NT2/D1 (cell line): ENCODE data around the gene PALLD.
"Not testable (repeated sequence)": the region's sequence is repeated elsewhere in the genome, so short reads cannot be mapped to it uniquely, and the experiment has no call there.

Experiments
- DNase-seq: peaks from one replicate; pipeline ENCODE4 v3.0.0-alpha.2; 2011; ENCODE audit warnings: low read depth, low spot score
- H3K27me3 ChIP-seq: 2 replicates; pipeline ENCODE4 v1.6.0; 2011; ENCODE audit warnings: mild to moderate bottlenecking; ENCODE audit not compliant: insufficient read length, insufficient read depth
- H3K36me3 ChIP-seq: 2 replicates; pipeline ENCODE4 v1.6.1; 2011; ENCODE audit warnings: mild to moderate bottlenecking, low read length, mixed read lengths; ENCODE audit not compliant: insufficient read depth, insufficient read length
- H3K4me1 ChIP-seq: 2 replicates; pipeline ENCODE4 v1.5.1; 2011; ENCODE audit not compliant: insufficient read depth, insufficient read length
- H3K4me3 ChIP-seq: 2 replicates; pipeline ENCODE4 v1.5.1; 2011; ENCODE audit warnings: low read depth; ENCODE audit not compliant: insufficient read length
- H3K9ac ChIP-seq: 2 replicates; pipeline ENCODE4 v1.6.0; 2011; ENCODE audit warnings: low read depth; ENCODE audit not compliant: insufficient read length
- H3K9me3 ChIP-seq: 2 replicates; pipeline ENCODE4 v1.5.1; 2011; ENCODE audit warnings: mild to moderate bottlenecking, low read length; ENCODE audit not compliant: insufficient read depth
- SUZ12 ChIP-seq: IDR thresholded peaks from 2 replicates; pipeline ENCODE4 v1.6.1; 2011; ENCODE audit not compliant: insufficient read length, insufficient read depth; ENCODE audit errors: extremely low read depth
- YY1 ChIP-seq: IDR thresholded peaks from 2 replicates; pipeline ENCODE4 v1.6.1; 2011; ENCODE audit not compliant: insufficient read length, insufficient read depth
- ZNF274 ChIP-seq: IDR thresholded peaks from 2 replicates; pipeline ENCODE4 v1.6.1; 2011; ENCODE audit warnings: mild to moderate bottlenecking, low read depth, low read length

PALLD gene

GRCh38 chr4:168724686-168725411 is 228.0 kb downstream of the PALLD start:
- Histone ChIP-seq H3K27me3 (no peaks in the 10 kb centered on the region), H3K9ac (no peak overlapping the region), H3K4me1 (no peaks in the 10 kb centered on the region), H3K4me3 (no peak overlapping the region), H3K36me3 (peaks cover 2% of the 10 kb centered on the region), H3K9me3 (peaks cover 9% of the 10 kb centered on the region; the same call in 1 of the 2 replicates)
- no peak for TF ChIP-seq SUZ12
- no peak for TF ChIP-seq YY1
- TF ChIP-seq ZNF274: no peak
- DNase-seq: no peak

DNA sequence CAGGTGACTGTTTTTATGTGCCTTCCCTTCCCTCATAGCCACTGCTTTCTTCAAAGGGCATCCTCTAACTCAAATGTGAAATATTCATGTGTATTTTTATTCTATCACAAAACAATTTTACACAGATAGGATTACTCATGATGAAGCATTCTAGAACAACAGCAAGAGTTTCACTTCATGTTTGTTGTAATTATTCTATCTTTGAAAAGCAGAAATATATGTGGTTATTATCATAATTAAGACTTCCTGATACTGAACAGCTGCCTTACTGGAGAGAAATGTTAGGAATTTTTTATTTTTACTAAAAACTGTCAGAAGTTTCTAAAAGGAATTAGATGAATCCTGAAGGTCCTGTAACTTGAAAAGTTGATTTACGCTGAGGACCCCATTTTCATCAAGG is 229.1 kb downstream of the PALLD start:
- no peak for DNase-seq
- Histone ChIP-seq H3K36me3 (no peaks in the 10 kb centered on the region), H3K9me3 (peaks cover 9% of the 10 kb centered on the region; the same call in 1 of the 2 replicates), H3K27me3 (no peaks in the 10 kb centered on the region), H3K9ac (no peak overlapping the region), H3K4me3 (no peak overlapping the region), H3K4me1 (no peaks in the 10 kb centered on the region)
- TF ChIP-seq SUZ12 (no peak), ZNF274 (no peak), YY1 (no peak)

- not testable (repeated sequence) for H3K9ac ChIP-seq, H3K27me3 ChIP-seq, H3K4me3 ChIP-seq, H3K36me3 ChIP-seq, DNase-seq, H3K9me3 ChIP-seq, H3K4me1 ChIP-seq
Measured at GRCh38 chr4:168727181-168727580, 230.3 kb downstream of the PALLD start.

GRCh38 chr4:168731006-168731636 is 234.3 kb downstream of the PALLD start:
- no peaks in the 10 kb centered on the region for H3K4me1 ChIP-seq
- TF ChIP-seq ZNF274 (no peak), YY1 (no peak), SUZ12 (no peak)
- no peaks in the 10 kb centered on the region for H3K27me3 ChIP-seq
- no peak overlapping the region for H3K4me3 ChIP-seq
- peaks cover 9% of the 10 kb centered on the region; the same call in 1 of the 2 replicates for H3K9me3 ChIP-seq
- H3K36me3 ChIP-seq: no peaks in the 10 kb centered on the region
- H3K9ac ChIP-seq: no peak overlapping the region
- DNase-seq: no peak

DNA sequence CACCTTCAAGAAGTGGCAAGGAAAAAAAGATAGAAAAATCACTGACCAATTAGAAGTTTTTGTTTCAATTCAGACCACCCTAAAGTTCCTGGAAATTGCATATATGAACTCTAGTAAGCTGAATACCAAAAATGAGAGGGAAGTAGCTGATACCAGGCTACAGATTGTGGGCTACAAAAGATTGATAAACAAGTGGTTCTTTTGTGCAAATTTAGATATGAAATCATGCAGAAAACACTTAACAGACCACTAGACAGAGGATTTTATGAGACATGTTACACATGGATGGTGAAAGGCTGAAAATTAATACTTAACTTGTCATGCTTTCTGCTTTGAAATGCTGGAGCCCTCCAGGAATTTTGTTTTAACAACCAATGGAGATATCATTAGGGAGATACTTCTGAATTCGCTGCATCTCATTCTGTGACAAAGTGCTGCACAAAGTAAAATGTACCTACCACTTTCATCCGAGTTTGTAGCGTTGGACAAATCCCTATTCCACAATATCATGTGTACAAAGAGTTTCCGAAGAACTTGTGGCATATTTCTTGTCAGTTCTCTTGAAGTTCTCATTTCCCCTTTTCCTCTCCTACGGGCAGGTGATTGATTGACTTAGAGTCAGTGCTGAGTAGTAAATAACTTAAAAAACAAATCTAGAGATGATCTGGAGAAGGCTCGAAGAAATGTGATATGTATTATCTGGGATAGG is 235.0 kb downstream of the PALLD start:
- Histone ChIP-seq H3K9me3 (peaks cover 6% of the 10 kb centered on the region; the same call in 1 of the 2 replicates), H3K27me3 (no peaks in the 10 kb centered on the region), H3K9ac (no peak overlapping the region), H3K36me3 (no peaks in the 10 kb centered on the region), H3K4me1 (no peaks in the 10 kb centered on the region), H3K4me3 (no peak overlapping the region)
- no peak for DNase-seq
- TF ChIP-seq YY1 (no peak), SUZ12 (no peak), ZNF274 (no peak)

DNA sequence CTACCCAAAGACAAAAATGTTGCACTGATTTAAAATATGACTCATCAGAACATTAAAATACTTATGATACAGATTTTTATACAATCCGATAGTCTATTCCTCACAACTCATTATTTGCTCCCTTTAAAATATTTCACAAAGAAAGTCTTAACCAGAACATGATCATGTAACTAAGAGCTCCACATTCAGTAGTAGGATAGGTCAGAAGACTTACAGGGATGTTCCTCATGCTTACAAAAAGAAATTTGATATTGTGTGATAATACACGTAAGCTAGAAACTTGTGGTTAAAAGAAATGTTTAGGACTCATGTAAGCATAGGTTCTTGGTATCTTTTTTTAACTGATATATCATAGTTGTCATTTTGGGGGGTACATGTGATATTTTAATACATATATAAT is 235.9 kb downstream of the PALLD start:
- no peak for TF ChIP-seq ZNF274
- Histone ChIP-seq H3K27me3 (no peaks in the 10 kb centered on the region), H3K36me3 (no peaks in the 10 kb centered on the region), H3K4me3 (no peak overlapping the region), H3K9ac (no peak overlapping the region), H3K9me3 (no peaks in the 10 kb centered on the region; the same call in 1 of the 2 replicates), H3K4me1 (no peaks in the 10 kb centered on the region)
- DNase-seq: no peak

- Histone ChIP-seq H3K9me3 (no peaks in the 10 kb centered on the region), H3K27me3 (no peaks in the 10 kb centered on the region), H3K4me1 (no peaks in the 10 kb centered on the region), H3K4me3 (no peak overlapping the region), H3K9ac (no peak overlapping the region), H3K36me3 (no peaks in the 10 kb centered on the region)
- DNase-seq: no peak
- TF ChIP-seq ZNF274 (no peak), SUZ12 (no peak), YY1 (no peak)
Measured at GRCh38 chr4:168734703-168735678, 238.1 kb downstream of the PALLD start.
